Measurements from ENCODE around the gene HS3ST3A1. TPM values are rescaled to one million over a fixed set of nuclear protein-coding genes. Genes with fewer than 3 reads are reported as not detected.

HS3ST3A1 gene
- total RNA-seq, 1 experiment from 2014 or later, result not detected

- H3K4me1 ChIP-seq (ENCODE audit: control insufficient read depth in 1 of 2, insufficient read depth in 2 of 2, low read length in 2 of 2), result no peaks in the 10 kb centered on the region
- H3K4me3 ChIP-seq (replicated peaks in 1 of 2; ENCODE audit: low read depth in 1 of 2, low read length in 2 of 2), result no peak overlapping the region
- RAD21 ChIA-PET (ENCODE audit: low non-redundant PET in 1 of 2, low total read pairs in 2 of 2, uncharacterized antibody in 2 of 2, unreplicated experiment in 2 of 2), result no interaction called here
- DNase-seq (ENCODE audit: low read depth, low spot score) (no peak), ATAC-seq (no peak)
- TF ChIP-seq TCF7L2 (IDR thresholded peaks at IDR 0.05; ENCODE audit: borderline replicate concordance, extremely low read depth, insufficient read depth, insufficient read length) (no peak), SP1 (IDR thresholded peaks at IDR 0.05; ENCODE audit: low read depth) (no peak), EZH2 (IDR thresholded peaks at IDR 0.05) (no peak), MAX (IDR thresholded peaks at IDR 0.05) (no peak), ELF1 (IDR thresholded peaks at IDR 0.05; ENCODE audit: borderline replicate concordance, low read depth) (no peak), RAD21 (IDR thresholded peaks at IDR 0.05; ENCODE audit: low read depth) (no peak), ZNF274 (IDR thresholded peaks at IDR 0.05; ENCODE audit: low read depth, low read length) (no peak), POLR2A (IDR thresholded peaks at IDR 0.05; ENCODE audit: borderline replicate concordance, extremely low read depth, insufficient read depth, insufficient read length) (no peak), REST (IDR thresholded peaks at IDR 0.05; ENCODE audit: low read depth) (no peak), EZH2phosphoT487 (IDR thresholded peaks at IDR 0.05; ENCODE audit: borderline replicate concordance) (no peak), ZFX (IDR thresholded peaks at IDR 0.05) (no peak)
- TF ChIP-seq, protein P1, sequence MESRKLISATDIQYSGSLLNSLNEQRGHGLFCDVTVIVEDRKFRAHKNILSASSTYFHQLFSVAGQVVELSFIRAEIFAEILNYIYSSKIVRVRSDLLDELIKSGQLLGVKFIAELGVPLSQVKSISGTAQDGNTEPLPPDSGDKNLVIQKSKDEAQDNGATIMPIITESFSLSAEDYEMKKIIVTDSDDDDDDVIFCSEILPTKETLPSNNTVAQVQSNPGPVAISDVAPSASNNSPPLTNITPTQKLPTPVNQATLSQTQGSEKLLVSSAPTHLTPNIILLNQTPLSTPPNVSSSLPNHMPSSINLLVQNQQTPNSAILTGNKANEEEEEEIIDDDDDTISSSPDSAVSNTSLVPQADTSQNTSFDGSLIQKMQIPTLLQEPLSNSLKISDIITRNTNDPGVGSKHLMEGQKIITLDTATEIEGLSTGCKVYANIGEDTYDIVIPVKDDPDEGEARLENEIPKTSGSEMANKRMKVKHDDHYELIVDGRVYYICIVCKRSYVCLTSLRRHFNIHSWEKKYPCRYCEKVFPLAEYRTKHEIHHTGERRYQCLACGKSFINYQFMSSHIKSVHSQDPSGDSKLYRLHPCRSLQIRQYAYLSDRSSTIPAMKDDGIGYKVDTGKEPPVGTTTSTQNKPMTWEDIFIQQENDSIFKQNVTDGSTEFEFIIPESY (IDR thresholded peaks at IDR 0.05; ENCODE audit: extremely low read depth, insufficient replicate concordance, low read length), result no peak
- TF ChIP-seq, protein P2, sequence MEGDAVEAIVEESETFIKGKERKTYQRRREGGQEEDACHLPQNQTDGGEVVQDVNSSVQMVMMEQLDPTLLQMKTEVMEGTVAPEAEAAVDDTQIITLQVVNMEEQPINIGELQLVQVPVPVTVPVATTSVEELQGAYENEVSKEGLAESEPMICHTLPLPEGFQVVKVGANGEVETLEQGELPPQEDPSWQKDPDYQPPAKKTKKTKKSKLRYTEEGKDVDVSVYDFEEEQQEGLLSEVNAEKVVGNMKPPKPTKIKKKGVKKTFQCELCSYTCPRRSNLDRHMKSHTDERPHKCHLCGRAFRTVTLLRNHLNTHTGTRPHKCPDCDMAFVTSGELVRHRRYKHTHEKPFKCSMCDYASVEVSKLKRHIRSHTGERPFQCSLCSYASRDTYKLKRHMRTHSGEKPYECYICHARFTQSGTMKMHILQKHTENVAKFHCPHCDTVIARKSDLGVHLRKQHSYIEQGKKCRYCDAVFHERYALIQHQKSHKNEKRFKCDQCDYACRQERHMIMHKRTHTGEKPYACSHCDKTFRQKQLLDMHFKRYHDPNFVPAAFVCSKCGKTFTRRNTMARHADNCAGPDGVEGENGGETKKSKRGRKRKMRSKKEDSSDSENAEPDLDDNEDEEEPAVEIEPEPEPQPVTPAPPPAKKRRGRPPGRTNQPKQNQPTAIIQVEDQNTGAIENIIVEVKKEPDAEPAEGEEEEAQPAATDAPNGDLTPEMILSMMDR (IDR thresholded peaks at IDR 0.05 in 2 of 3, conservative IDR thresholded peaks at IDR 0.05 in 1 of 3; ENCODE audit: borderline replicate concordance in 1 of 3, insufficient read depth in 1 of 3, low read depth in 2 of 3, low read length in 2 of 3), result no peak
- no peak overlapping the region for H3K9ac ChIP-seq (ENCODE audit: low read length)
- no peak overlapping the region for H3K4me2 ChIP-seq (ENCODE audit: low read length)
- no peaks in the 10 kb centered on the region for H4K20me1 ChIP-seq (ENCODE audit: insufficient read depth)
- no peak overlapping the region for H2AFZ ChIP-seq (ENCODE audit: low read depth, low read length, poor library complexity, severe bottlenecking)
- no peaks in the 10 kb centered on the region for H3K9me3 ChIP-seq (ENCODE audit: control insufficient read depth in 1 of 2, insufficient read depth in 1 of 2, low read depth in 1 of 2, low read length in 2 of 2)
- no TSS peak for BruUV-seq (replicated peaks)
- H3K36me3 ChIP-seq (ENCODE audit: control insufficient read depth in 1 of 2, insufficient read depth in 2 of 2, low read length in 2 of 2), result no peaks in the 10 kb centered on the region
- H3K9me2 ChIP-seq (ENCODE audit: insufficient read depth), result peaks cover 3% of the 10 kb centered on the region; the same call in 1 of the 2 replicates
- no peak overlapping the region for H3K27ac ChIP-seq (ENCODE audit: low read depth, low read length)
- CTCF ChIA-PET, result no interaction called here
- POLR2A ChIA-PET, result no interaction called here
- no peaks in the 10 kb centered on the region for H3K79me2 ChIP-seq (ENCODE audit: insufficient read depth, low read length)
- intact Hi-C loops (cut with micrococcal nuclease), result no loop called here
- no peaks in the 10 kb centered on the region for H3K27me3 ChIP-seq (ENCODE audit: insufficient read depth, low read length)
Observed at GRCh38 chr17:13520899-13521572, 80.7 kb downstream of the HS3ST3A1 start.
